HCT116 (cell line): ENCODE results near the gene LIMS2. TPM values are rescaled to one million over a fixed set of nuclear protein-coding genes. Genes with fewer than 3 reads are reported as not detected.

Experiments
- ATAC-seq: fragments of 200-7000 bp; cut with Tn5 transposase; 2 replicates; pipeline ENCODE4 v1.9.1; 2020; ENCODE audit warnings: mild to moderate bottlenecking, moderate library complexity
- BruUV-seq: library from RNA; stranded (reverse); fragments of 400-500 nt; replicated peaks from 2 replicates; lab custom pipeline; 2021; lab: Mats Ljungman, UMichigan
- CTCF ChIA-PET: fragments of 300-600 bp; sonication (Branson Sonifier 250); formaldehyde crosslinking; loops from one replicate; lab custom pipeline; 2021; ENCODE audit warnings: antibody characterized with exemption; lab: Charles Lee
- POLR2A ChIA-PET: fragments of 300-600, 350-600 bp; sonication (Branson Sonifier 250); formaldehyde crosslinking; loops from one replicate; lab custom pipeline; 2021; ENCODE audit warnings: antibody characterized with exemption; lab: Charles Lee
- RAD21 ChIA-PET, 2 experiments: fragments of 300-600 bp; sonication (Branson Sonifier 250); formaldehyde crosslinking; loops; one replicate each; lab custom pipeline; 2023; ENCODE audit warnings: low total read pairs in 2 of 2; ENCODE audit not compliant: uncharacterized antibody in 2 of 2, unreplicated experiment in 2 of 2, low non-redundant PET in 1 of 2; lab: Charles Lee
- DNase-seq: peaks from one replicate; pipeline ENCODE4 v3.0.0-alpha.2; 2010; ENCODE audit warnings: low read depth, low spot score
- H2AFZ ChIP-seq: fragments of 200-600 bp; shearing (Covaris generic), sonication (generic); 2 replicates; pipeline ENCODE4 v1.6.1; 2017; ENCODE audit warnings: low read depth, mixed run types, mixed read lengths, antibody characterized with exemption, low read length; ENCODE audit not compliant: poor library complexity, severe bottlenecking
- H3K27ac ChIP-seq: 2 replicates; pipeline ENCODE4 v1.5.1; 2012; ENCODE audit warnings: low read depth, low read length
- H3K27me3 ChIP-seq: fragments of 200-600 bp; sonication (generic); 2 replicates; pipeline ENCODE4 v1.6.1; 2016; ENCODE audit warnings: mixed run types, low read length, mixed read lengths; ENCODE audit not compliant: insufficient read depth
- H3K36me3 ChIP-seq, 2 experiments: fragments of 200-500 bp in 1 of 2; fragments of 200-600 bp in 1 of 2; sonication (Bioruptor generic) in 1 of 2; sonication (generic) in 1 of 2; 2 replicates each; pipeline versions ENCODE4 v1.5.1 to v1.6.1; 2014 to 2016; ENCODE audit warnings: low read length in 2 of 2, inconsistent platforms in 1 of 2, mixed read lengths in 1 of 2, mixed run types in 1 of 2; ENCODE audit not compliant: insufficient read depth in 2 of 2, control insufficient read depth in 1 of 2
- H3K4me1 ChIP-seq, 2 experiments: fragments of 200-600 bp in 1 of 2; sonication (generic) in 1 of 2; 2 replicates each; pipeline versions ENCODE4 v1.5.1 to v1.6.1; 2012 to 2017; ENCODE audit warnings: low read length in 2 of 2, inconsistent platforms in 1 of 2, mild to moderate bottlenecking in 1 of 2, mixed read lengths in 1 of 2, mixed run types in 1 of 2, moderate library complexity in 1 of 2; ENCODE audit not compliant: insufficient read depth in 2 of 2, control insufficient read depth in 1 of 2
- H3K4me2 ChIP-seq: fragments of 200-600 bp; sonication (generic); 2 replicates; pipeline ENCODE4 v1.6.1; 2017; ENCODE audit warnings: mixed run types, low read length, mixed read lengths
- H3K4me3 ChIP-seq, 2 experiments: fragments of 200-600 bp in 1 of 2; sonication (generic) in 1 of 2; replicated peaks in 1 of 2; 2 replicates each; pipeline ENCODE4 v1.5.1; 2011 to 2016; ENCODE audit warnings: low read length in 2 of 2, control low read depth in 1 of 2, low read depth in 1 of 2, mild to moderate bottlenecking in 1 of 2, mixed read lengths in 1 of 2, mixed run types in 1 of 2
- H3K79me2 ChIP-seq: fragments of 200-600 bp; sonication (generic); 2 replicates; pipeline ENCODE4 v1.6.1; 2017; ENCODE audit warnings: mild to moderate bottlenecking, mixed run types, low read length, moderate library complexity, mixed read lengths; ENCODE audit not compliant: insufficient read depth
- H3K9ac ChIP-seq: fragments of 200-600 bp; sonication (generic); 2 replicates; pipeline ENCODE4 v1.6.1; 2016; ENCODE audit warnings: low read length, mixed read lengths
- H3K9me2 ChIP-seq: fragments of 200-600 bp; sonication (generic), shearing (Covaris generic); 2 replicates; pipeline ENCODE4 v1.6.1; 2017; ENCODE audit warnings: mixed run types, mild to moderate bottlenecking, moderate library complexity; ENCODE audit not compliant: insufficient read depth
- H3K9me3 ChIP-seq, 2 experiments: fragments of 200-500 bp in 1 of 2; fragments of 200-600 bp in 1 of 2; sonication (Bioruptor generic) in 1 of 2; sonication (generic) in 1 of 2; 2 replicates each; pipeline ENCODE4 v1.6.1; 2014 to 2017; ENCODE audit warnings: low read length in 2 of 2, mixed read lengths in 2 of 2, inconsistent platforms in 1 of 2, low read depth in 1 of 2, mild to moderate bottlenecking in 1 of 2, mixed run types in 1 of 2, moderate library complexity in 1 of 2; ENCODE audit not compliant: control insufficient read depth in 1 of 2, insufficient read depth in 1 of 2
- H4K20me1 ChIP-seq: fragments of 200-600 bp; sonication (generic), shearing (Covaris generic); 2 replicates; pipeline ENCODE4 v1.6.1; 2017; ENCODE audit warnings: mixed run types, mild to moderate bottlenecking, moderate library complexity; ENCODE audit not compliant: insufficient read depth
- CBX3 ChIP-seq: IDR thresholded peaks from 2 replicates; pipeline ENCODE4 v1.6.1; 2012; ENCODE audit warnings: low read depth
- CEBPB ChIP-seq: IDR thresholded peaks from 2 replicates; pipeline ENCODE4 v1.6.1; 2012; ENCODE audit warnings: low read depth
- CTCF ChIP-seq, 3 experiments: fragments of 200-600 bp in 1 of 3; sonication (generic) in 1 of 3; IDR thresholded peaks in 2 of 3; conservative IDR thresholded peaks in 1 of 3; 2 replicates each; pipeline ENCODE4 v1.5.1; 2012 to 2017; ENCODE audit warnings: low read depth in 2 of 3, low read length in 2 of 3, antibody characterized with exemption in 1 of 3, borderline replicate concordance in 1 of 3, control low read depth in 1 of 3, mild to moderate bottlenecking in 1 of 3, mixed read lengths in 1 of 3, mixed run types in 1 of 3, moderate library complexity in 1 of 3; ENCODE audit not compliant: insufficient read depth in 1 of 3
- EGR1 ChIP-seq: IDR thresholded peaks from 2 replicates; pipeline ENCODE4 v1.6.1; 2012; ENCODE audit warnings: low read depth
- ELF1 ChIP-seq: IDR thresholded peaks from 2 replicates; pipeline ENCODE4 v1.6.1; 2012; ENCODE audit warnings: low read depth, borderline replicate concordance
- EZH2 ChIP-seq: fragments of 200-600 bp; sonication (generic); IDR thresholded peaks from 2 replicates; pipeline ENCODE4 v1.6.1; 2017; ENCODE audit warnings: antibody characterized with exemption, mixed run types
- EZH2phosphoT487 ChIP-seq: fragments of 200-600 bp; IDR thresholded peaks from 2 replicates; pipeline ENCODE4 v1.6.1; 2018; ENCODE audit warnings: antibody characterized with exemption, borderline replicate concordance
- FOSL1 ChIP-seq: IDR thresholded peaks from 2 replicates; pipeline ENCODE4 v1.6.1; 2012; ENCODE audit warnings: low read depth
- POLR2A ChIP-seq: IDR thresholded peaks from 2 replicates; pipeline ENCODE4 v1.7.0; 2011; ENCODE audit warnings: borderline replicate concordance; ENCODE audit not compliant: insufficient read depth, insufficient read length; ENCODE audit errors: extremely low read depth
- POLR2AphosphoS5 ChIP-seq: IDR thresholded peaks from 2 replicates; pipeline ENCODE4 v1.6.1; 2011; ENCODE audit warnings: mild to moderate bottlenecking, low read depth, low read length, moderate library complexity
- RAD21 ChIP-seq: IDR thresholded peaks from 2 replicates; pipeline ENCODE4 v1.6.1; 2012; ENCODE audit warnings: low read depth, mild to moderate bottlenecking
- SP1 ChIP-seq: IDR thresholded peaks from 2 replicates; pipeline ENCODE4 v1.6.1; 2012; ENCODE audit warnings: low read depth
- SRF ChIP-seq: IDR thresholded peaks from 2 replicates; pipeline ENCODE4 v1.6.1; 2012; ENCODE audit warnings: low read depth
- TCF7L2 ChIP-seq: IDR thresholded peaks from 2 replicates; pipeline ENCODE4 v1.7.0; 2011; ENCODE audit warnings: borderline replicate concordance, inconsistent platforms; ENCODE audit not compliant: insufficient read depth, insufficient read length; ENCODE audit errors: extremely low read depth
- YY1 ChIP-seq: IDR thresholded peaks from 2 replicates; pipeline ENCODE4 v1.6.1; 2011; ENCODE audit warnings: low read length, low read depth, moderate library complexity, mild to moderate bottlenecking; ENCODE audit not compliant: insufficient replicate concordance; ENCODE audit errors: extremely low read depth
- ZFX ChIP-seq: fragments of 450-650 bp; IDR thresholded peaks from 2 replicates; pipeline ENCODE4 v1.6.1; 2017
- ZNF274 ChIP-seq: fragments of 200-500 bp; sonication (Bioruptor generic); IDR thresholded peaks from 2 replicates; pipeline ENCODE4 v1.6.1; 2014; ENCODE audit warnings: mild to moderate bottlenecking, low read depth, low read length, inconsistent platforms
- intact Hi-C: fragments of 100-400 bp; cut with micrococcal nuclease; formaldehyde crosslinking; loops from 2 replicates; pipeline ENCODE4 v1.10.0; 2022
- total RNA-seq: library from RNA; stranded (reverse); gene quantifications from one replicate; pipeline ENCODE4 v1.2.1, GENCODE V29; 2021; ENCODE audit not compliant: unreplicated experiment
- TF ChIP-seq, protein P1 (sequence below): IDR thresholded peaks from 2 replicates; pipeline ENCODE4 v1.6.1; 2012; ENCODE audit warnings: low read depth
- TF ChIP-seq, protein P2 (sequence below): IDR thresholded peaks from 2 replicates; pipeline ENCODE4 v1.6.1; 2012
- TF ChIP-seq, protein P3 (sequence below): IDR thresholded peaks from 2 replicates; pipeline ENCODE4 v1.6.1; 2011; ENCODE audit warnings: mild to moderate bottlenecking, low read length, moderate library complexity; ENCODE audit not compliant: insufficient replicate concordance; ENCODE audit errors: extremely low read depth

The LIMS2 gene
- total RNA-seq, 1 experiment from 2014 or later: 3.7 TPM

DNA sequence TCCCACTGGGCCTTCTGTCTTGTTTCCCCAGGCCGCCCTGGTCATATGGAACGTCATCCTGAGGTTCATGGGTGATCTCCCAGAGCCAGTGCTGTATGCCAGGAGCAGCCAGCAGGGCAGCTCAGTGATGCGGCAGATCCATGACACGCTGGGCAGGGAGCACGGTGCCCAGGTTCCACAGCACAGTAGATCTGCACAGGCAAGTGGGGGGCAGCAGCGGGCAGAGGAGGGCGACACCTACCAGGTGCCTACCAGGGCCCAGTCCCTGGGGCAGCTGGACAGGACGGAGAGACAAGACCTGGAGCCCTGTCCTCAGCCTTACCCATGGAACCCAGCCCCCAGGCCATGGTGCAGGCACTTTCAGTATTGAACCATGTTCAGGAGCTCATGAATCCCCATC is 65.5 kb downstream of the LIMS2 start:
- H3K4me2 ChIP-seq: no peak overlapping the region
- ChIA-PET CTCF (interaction anchor here (1.5 kb wide), 1 partner anchor 19 kb away, joined by 4 read pairs; no protein-coding TSS in a partner anchor), RAD21 (no interaction called here), POLR2A (no interaction called here)
- intact Hi-C loops: no loop called here
- H3K27ac ChIP-seq: no peak overlapping the region
- no peak overlapping the region for H3K4me3 ChIP-seq
- no TSS peak for BruUV-seq
- DNase-seq: no peak
- H3K9me2 ChIP-seq: no peaks in the 10 kb centered on the region
- no peaks in the 10 kb centered on the region for H3K4me1 ChIP-seq
- H3K27me3 ChIP-seq: no peaks in the 10 kb centered on the region
- no peak overlapping the region for H3K9ac ChIP-seq
- H2AFZ ChIP-seq: no peak overlapping the region
- no peak for ATAC-seq
- no peaks in the 10 kb centered on the region for H3K79me2 ChIP-seq
- no peak for TF ChIP-seq RAD21
- no peak for TF ChIP-seq EZH2phosphoT487
- no peak for TF ChIP-seq YY1
- TF ChIP-seq TCF7L2: no peak
- TF ChIP-seq, protein P1, sequence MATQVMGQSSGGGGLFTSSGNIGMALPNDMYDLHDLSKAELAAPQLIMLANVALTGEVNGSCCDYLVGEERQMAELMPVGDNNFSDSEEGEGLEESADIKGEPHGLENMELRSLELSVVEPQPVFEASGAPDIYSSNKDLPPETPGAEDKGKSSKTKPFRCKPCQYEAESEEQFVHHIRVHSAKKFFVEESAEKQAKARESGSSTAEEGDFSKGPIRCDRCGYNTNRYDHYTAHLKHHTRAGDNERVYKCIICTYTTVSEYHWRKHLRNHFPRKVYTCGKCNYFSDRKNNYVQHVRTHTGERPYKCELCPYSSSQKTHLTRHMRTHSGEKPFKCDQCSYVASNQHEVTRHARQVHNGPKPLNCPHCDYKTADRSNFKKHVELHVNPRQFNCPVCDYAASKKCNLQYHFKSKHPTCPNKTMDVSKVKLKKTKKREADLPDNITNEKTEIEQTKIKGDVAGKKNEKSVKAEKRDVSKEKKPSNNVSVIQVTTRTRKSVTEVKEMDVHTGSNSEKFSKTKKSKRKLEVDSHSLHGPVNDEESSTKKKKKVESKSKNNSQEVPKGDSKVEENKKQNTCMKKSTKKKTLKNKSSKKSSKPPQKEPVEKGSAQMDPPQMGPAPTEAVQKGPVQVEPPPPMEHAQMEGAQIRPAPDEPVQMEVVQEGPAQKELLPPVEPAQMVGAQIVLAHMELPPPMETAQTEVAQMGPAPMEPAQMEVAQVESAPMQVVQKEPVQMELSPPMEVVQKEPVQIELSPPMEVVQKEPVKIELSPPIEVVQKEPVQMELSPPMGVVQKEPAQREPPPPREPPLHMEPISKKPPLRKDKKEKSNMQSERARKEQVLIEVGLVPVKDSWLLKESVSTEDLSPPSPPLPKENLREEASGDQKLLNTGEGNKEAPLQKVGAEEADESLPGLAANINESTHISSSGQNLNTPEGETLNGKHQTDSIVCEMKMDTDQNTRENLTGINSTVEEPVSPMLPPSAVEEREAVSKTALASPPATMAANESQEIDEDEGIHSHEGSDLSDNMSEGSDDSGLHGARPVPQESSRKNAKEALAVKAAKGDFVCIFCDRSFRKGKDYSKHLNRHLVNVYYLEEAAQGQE: no peak
- TF ChIP-seq, protein P2, sequence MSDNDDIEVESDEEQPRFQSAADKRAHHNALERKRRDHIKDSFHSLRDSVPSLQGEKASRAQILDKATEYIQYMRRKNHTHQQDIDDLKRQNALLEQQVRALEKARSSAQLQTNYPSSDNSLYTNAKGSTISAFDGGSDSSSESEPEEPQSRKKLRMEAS: no peak
- no peak for TF ChIP-seq SP1
- no peak for TF ChIP-seq CTCF (IDR thresholded peaks at IDR 0.05 in 2 of 3, conservative IDR thresholded peaks at IDR 0.05 in 1 of 3; ENCODE audit: borderline replicate concordance in 1 of 3, insufficient read depth in 1 of 3, low read depth in 2 of 3, low read length in 2 of 3)
- TF ChIP-seq CBX3: no peak
- TF ChIP-seq CEBPB: no peak
- TF ChIP-seq FOSL1: no peak
- TF ChIP-seq EGR1: no peak
- no peak for TF ChIP-seq ELF1
- TF ChIP-seq, protein P3, sequence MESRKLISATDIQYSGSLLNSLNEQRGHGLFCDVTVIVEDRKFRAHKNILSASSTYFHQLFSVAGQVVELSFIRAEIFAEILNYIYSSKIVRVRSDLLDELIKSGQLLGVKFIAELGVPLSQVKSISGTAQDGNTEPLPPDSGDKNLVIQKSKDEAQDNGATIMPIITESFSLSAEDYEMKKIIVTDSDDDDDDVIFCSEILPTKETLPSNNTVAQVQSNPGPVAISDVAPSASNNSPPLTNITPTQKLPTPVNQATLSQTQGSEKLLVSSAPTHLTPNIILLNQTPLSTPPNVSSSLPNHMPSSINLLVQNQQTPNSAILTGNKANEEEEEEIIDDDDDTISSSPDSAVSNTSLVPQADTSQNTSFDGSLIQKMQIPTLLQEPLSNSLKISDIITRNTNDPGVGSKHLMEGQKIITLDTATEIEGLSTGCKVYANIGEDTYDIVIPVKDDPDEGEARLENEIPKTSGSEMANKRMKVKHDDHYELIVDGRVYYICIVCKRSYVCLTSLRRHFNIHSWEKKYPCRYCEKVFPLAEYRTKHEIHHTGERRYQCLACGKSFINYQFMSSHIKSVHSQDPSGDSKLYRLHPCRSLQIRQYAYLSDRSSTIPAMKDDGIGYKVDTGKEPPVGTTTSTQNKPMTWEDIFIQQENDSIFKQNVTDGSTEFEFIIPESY: no peak
- TF ChIP-seq POLR2A: no peak
- no peak for TF ChIP-seq ZNF274
- no peak for TF ChIP-seq POLR2AphosphoS5
- TF ChIP-seq SRF: no peak
- no peak for TF ChIP-seq EZH2
- TF ChIP-seq ZFX: no peak
- H3K36me3 ChIP-seq: no peaks in the 10 kb centered on the region
- H4K20me1 ChIP-seq: no peaks in the 10 kb centered on the region
- H3K9me3 ChIP-seq: no peaks in the 10 kb centered on the region; a peak in 1 of 4 replicates
